Measurements from ENCODE around the gene LATS2.
A peak's percentile ranks its signal among the peaks of the same experiment; 100 is the strongest.

The LATS2 gene

DNA sequence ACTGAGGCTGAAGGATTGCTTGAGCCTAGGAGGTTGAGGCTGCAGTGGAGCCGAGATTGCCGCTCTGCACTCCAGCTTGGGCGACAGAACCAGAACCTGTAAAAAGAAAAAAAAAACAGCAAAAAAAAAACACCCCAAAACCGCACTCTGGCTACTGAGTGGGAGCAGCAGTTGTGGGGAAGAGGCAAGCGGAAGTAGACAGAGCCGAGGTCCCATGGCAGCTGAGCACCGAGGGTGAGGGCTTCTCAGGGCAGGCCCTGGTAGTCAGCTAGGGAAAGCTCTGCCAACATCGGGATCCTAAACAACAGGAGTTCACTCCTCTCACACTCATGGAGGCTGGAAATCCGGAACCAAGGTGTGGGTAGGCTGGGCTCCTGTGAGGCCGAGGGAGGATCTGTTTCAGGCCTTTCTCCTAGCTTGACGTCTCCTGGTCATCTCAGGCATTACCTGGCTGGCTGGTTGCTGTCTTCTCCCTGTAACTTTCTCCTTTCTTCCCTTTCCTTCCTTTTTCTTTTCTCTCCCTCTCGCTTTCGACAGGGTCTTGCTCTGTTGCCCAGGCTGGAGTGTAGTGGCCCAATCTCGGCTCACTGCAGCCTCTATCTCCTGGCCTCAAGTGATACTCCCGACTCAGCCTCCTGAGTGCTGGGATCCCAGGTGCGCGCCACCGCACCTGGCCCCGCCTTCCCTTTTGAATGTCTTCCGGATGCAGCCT lies 15.8 kb upstream of the LATS2 start:
- peak; percentile 44 for DNase-seq (ENCODE audit: low read depth)
- TF ChIP-seq MYC (IDR thresholded peaks at IDR 0.05; ENCODE audit: low read depth, low read length) = no peak
- no peak for TF ChIP-seq MAX (IDR thresholded peaks at IDR 0.05; ENCODE audit: low read depth, low read length)
- no peak for TF ChIP-seq POLR2A (IDR thresholded peaks at IDR 0.05; ENCODE audit: extremely low read depth, insufficient read length)
- TF ChIP-seq, protein P1, sequence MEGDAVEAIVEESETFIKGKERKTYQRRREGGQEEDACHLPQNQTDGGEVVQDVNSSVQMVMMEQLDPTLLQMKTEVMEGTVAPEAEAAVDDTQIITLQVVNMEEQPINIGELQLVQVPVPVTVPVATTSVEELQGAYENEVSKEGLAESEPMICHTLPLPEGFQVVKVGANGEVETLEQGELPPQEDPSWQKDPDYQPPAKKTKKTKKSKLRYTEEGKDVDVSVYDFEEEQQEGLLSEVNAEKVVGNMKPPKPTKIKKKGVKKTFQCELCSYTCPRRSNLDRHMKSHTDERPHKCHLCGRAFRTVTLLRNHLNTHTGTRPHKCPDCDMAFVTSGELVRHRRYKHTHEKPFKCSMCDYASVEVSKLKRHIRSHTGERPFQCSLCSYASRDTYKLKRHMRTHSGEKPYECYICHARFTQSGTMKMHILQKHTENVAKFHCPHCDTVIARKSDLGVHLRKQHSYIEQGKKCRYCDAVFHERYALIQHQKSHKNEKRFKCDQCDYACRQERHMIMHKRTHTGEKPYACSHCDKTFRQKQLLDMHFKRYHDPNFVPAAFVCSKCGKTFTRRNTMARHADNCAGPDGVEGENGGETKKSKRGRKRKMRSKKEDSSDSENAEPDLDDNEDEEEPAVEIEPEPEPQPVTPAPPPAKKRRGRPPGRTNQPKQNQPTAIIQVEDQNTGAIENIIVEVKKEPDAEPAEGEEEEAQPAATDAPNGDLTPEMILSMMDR (IDR thresholded peaks at IDR 0.05; ENCODE audit: low read depth, low read length) = no peak
- H3K4me3 ChIP-seq (ENCODE audit: low read depth, low read length) = no peak overlapping the region

- TF ChIP-seq MYC (IDR thresholded peaks at IDR 0.05; ENCODE audit: low read depth, low read length) (no peak), POLR2A (IDR thresholded peaks at IDR 0.05; ENCODE audit: extremely low read depth, insufficient read length) (no peak), MAX (IDR thresholded peaks at IDR 0.05; ENCODE audit: low read depth, low read length) (no peak)
- TF ChIP-seq, protein P1 (IDR thresholded peaks at IDR 0.05; ENCODE audit: low read depth, low read length) = no peak
- peak overlapping the region; percentile 22 for H3K4me3 ChIP-seq (ENCODE audit: low read depth, low read length)
- peak; percentile 49 for DNase-seq (ENCODE audit: low read depth)
These were observed 14.9 kb upstream of the LATS2 start for GRCh38 chr13:21076253-21076652.

DNA sequence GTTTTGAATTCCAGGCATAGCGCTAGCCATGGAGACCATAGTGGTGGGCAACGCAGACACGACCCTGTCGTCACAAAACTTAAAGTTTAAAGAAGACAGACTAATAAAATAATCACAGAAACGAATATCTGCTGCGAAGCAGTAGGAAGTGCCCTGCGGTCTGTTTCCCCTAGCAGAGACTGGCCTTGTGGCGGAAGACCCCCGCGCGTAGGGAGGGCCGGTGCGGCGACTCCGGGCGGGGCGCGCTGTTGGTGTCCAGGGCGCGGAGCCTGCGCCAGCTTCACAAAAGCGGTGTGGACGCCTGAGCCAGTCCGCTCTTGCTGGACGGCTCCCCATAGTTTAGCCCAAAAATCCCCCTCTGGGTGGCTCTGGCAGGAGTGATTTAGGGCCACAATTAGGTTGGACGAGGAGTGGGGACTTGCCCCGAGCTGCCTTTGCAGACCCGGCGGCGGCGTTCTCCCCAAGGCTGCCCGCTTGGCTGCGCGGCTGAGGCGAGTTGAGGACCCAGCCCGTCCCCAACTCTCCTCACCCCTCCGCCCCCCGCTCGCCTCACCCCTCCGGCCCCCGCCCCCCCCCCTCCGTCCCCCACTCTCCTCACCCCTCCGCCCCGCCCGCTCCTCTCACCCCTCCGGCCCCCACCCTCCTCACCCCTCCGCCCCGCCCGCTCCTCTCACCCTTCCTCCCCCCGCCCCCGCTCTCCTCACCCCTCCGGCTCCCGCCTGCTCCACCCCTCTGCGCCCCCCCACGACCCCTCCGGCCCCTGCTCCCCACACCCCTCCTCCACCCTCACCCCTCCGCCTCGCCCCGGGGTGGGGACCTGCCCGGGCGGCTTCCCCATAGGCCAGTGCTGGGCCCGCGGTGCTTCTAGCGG lies 14.2 kb upstream of the LATS2 start:
- peak overlapping the region; percentile 55 for H3K4me3 ChIP-seq (ENCODE audit: low read depth, low read length)
- peak; percentile 77 for DNase-seq (ENCODE audit: low read depth)
- TF ChIP-seq MYC (IDR thresholded peaks at IDR 0.05; ENCODE audit: low read depth, low read length) (peak; percentile 35; the same call in 1 of the 2 replicates), POLR2A (IDR thresholded peaks at IDR 0.05; ENCODE audit: extremely low read depth, insufficient read length) (peak; percentile 45), MAX (IDR thresholded peaks at IDR 0.05; ENCODE audit: low read depth, low read length) (0 out of 2 replicates have a peak, but pooled peaks have one; percentile 21)
- TF ChIP-seq, protein P1 (IDR thresholded peaks at IDR 0.05; ENCODE audit: low read depth, low read length) = no peak

GRCh38 chr13:21075011-21075378 lies 13.6 kb upstream of the LATS2 start:
- peak; percentile 83 for DNase-seq (ENCODE audit: low read depth)
- no peak for TF ChIP-seq POLR2A (IDR thresholded peaks at IDR 0.05; ENCODE audit: extremely low read depth, insufficient read length)
- TF ChIP-seq MAX (IDR thresholded peaks at IDR 0.05; ENCODE audit: low read depth, low read length) = no peak
- TF ChIP-seq, protein P1 (IDR thresholded peaks at IDR 0.05; ENCODE audit: low read depth, low read length) = no peak
- 0 out of 2 replicates have a peak, but pooled peaks have one; percentile 33 for TF ChIP-seq MYC (IDR thresholded peaks at IDR 0.05; ENCODE audit: low read depth, low read length)
- peak overlapping the region; percentile 55 for H3K4me3 ChIP-seq (ENCODE audit: low read depth, low read length)

DNA sequence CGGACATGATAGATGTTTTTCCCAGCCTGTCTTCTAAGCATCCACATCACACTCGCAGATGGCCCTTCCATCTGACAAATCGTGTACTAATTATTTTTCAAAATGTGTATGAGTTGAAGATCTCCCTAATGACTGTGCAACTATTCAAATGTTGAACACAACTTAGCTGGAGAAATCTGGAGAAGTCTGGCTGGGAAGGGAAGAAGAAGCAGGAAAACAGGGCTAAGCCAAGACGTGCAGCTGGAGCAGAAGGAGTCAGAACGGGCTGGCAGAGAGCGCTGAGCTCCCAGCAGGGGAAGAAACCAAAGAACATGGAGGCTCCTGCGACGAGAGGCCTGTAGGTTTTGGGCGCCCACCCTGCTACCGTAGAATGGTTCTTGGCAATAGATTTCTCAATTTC lies 13.2 kb upstream of the LATS2 start:
- TF ChIP-seq MYC (IDR thresholded peaks at IDR 0.05; ENCODE audit: low read depth, low read length) = no peak
- TF ChIP-seq, protein P1 (IDR thresholded peaks at IDR 0.05; ENCODE audit: low read depth, low read length) = no peak
- TF ChIP-seq POLR2A (IDR thresholded peaks at IDR 0.05; ENCODE audit: extremely low read depth, insufficient read length) = no peak
- TF ChIP-seq MAX (IDR thresholded peaks at IDR 0.05; ENCODE audit: low read depth, low read length) = no peak
- DNase-seq (ENCODE audit: low read depth) = no peak
- H3K4me3 ChIP-seq (ENCODE audit: low read depth, low read length) = no peak overlapping the region
